Mesodermal cell (in vitro differentiated cells): ENCODE results near the gene RAB26.

Experiments
- H3K27ac ChIP-seq: 2 replicates; pipeline ENCODE4 v1.7.0; 2013; ENCODE audit warnings: mild to moderate bottlenecking, low read depth, low read length, moderate library complexity; ENCODE audit not compliant: severe bottlenecking
- H3K36me3 ChIP-seq: 2 replicates; pipeline ENCODE4 v1.7.1; 2013; ENCODE audit warnings: mild to moderate bottlenecking, low read length, moderate library complexity; ENCODE audit not compliant: control insufficient read depth, insufficient read depth
- H3K4me1 ChIP-seq: one replicate; pipeline ENCODE4 v1.7.1; 2013; ENCODE audit warnings: mild to moderate bottlenecking, low read length; ENCODE audit not compliant: insufficient read depth, control insufficient read depth, poor library complexity, severe bottlenecking
- H3K4me3 ChIP-seq: 2 replicates; pipeline ENCODE4 v1.7.0; 2013; ENCODE audit warnings: low read length, control low read depth, mild to moderate bottlenecking; ENCODE audit not compliant: insufficient read depth, poor library complexity, severe bottlenecking; ENCODE audit errors: extremely low read depth
- H3K9me3 ChIP-seq: 2 replicates; pipeline ENCODE4 v1.7.1; 2013; ENCODE audit warnings: mild to moderate bottlenecking, low read length, moderate library complexity; ENCODE audit not compliant: control insufficient read depth
- WGBS, 2 experiments: methylation state at CpG; one replicate each; pipeline ENCODE4 v1.1.5; 2013; ENCODE audit warnings: missing lambda C conversion rate in 2 of 2; ENCODE audit not compliant: insufficient coverage in 2 of 2; 5-methylcytosine and 5-hydroxymethylcytosine counted together

Gene RAB26

GRCh38 chr16:2181952-2182351 lies 33.5 kb downstream of the RAB26 start:
- Histone ChIP-seq H3K4me3 (no peak overlapping the region), H3K4me1 (no peaks in the 10 kb centered on the region), H3K9me3 (no peaks in the 10 kb centered on the region), H3K36me3 (peaks cover 15% of the 10 kb centered on the region), H3K27ac (no peak overlapping the region)
- WGBS, 2 experiments: 93 to 97% methylated on average over 20 of the region's 20 CpGs

- H3K4me3 ChIP-seq: no peak overlapping the region
- no peaks in the 10 kb centered on the region for H3K4me1 ChIP-seq
- no peak overlapping the region for H3K27ac ChIP-seq
- no peaks in the 10 kb centered on the region for H3K9me3 ChIP-seq
- WGBS, 2 experiments: 96 to 97% methylated on average over 25 to 30 of the region's 30 CpGs
- no peaks in the 10 kb centered on the region for H3K36me3 ChIP-seq
Measured at GRCh38 chr16:2183671-2184070, 35.2 kb downstream of the RAB26 start.

GRCh38 chr16:2184346-2184745 lies 35.9 kb downstream of the RAB26 start:
- Histone ChIP-seq H3K4me1 (no peaks in the 10 kb centered on the region), H3K36me3 (no peaks in the 10 kb centered on the region), H3K27ac (no peak overlapping the region), H3K9me3 (no peaks in the 10 kb centered on the region), H3K4me3 (no peak overlapping the region)
- 94 to 95% methylated on average over 15 to 16 of the region's 19 CpGs for WGBS, 2 experiments

- H3K4me3 ChIP-seq: no peak overlapping the region
- no peaks in the 10 kb centered on the region for H3K4me1 ChIP-seq
- 93 to 95% methylated on average over 20 of the region's 20 CpGs for WGBS, 2 experiments
- no peaks in the 10 kb centered on the region for H3K9me3 ChIP-seq
- H3K36me3 ChIP-seq: no peaks in the 10 kb centered on the region
- no peak overlapping the region for H3K27ac ChIP-seq
Measured at GRCh38 chr16:2184962-2185361, 36.5 kb downstream of the RAB26 start.

GRCh38 chr16:2186064-2186463 lies 37.6 kb downstream of the RAB26 start:
- Histone ChIP-seq H3K4me1 (no peaks in the 10 kb centered on the region), H3K9me3 (no peaks in the 10 kb centered on the region), H3K27ac (no peak overlapping the region), H3K36me3 (no peaks in the 10 kb centered on the region), H3K4me3 (no peak overlapping the region)
- 91 to 97% methylated on average over 12 to 13 of the region's 13 CpGs for WGBS, 2 experiments

- no peaks in the 10 kb centered on the region for H3K36me3 ChIP-seq
- WGBS, 2 experiments: 94 to 95% methylated on average over 15 to 19 of the region's 20 CpGs
- H3K27ac ChIP-seq: no peak overlapping the region
- no peak overlapping the region for H3K4me3 ChIP-seq
- H3K4me1 ChIP-seq: no peaks in the 10 kb centered on the region
- H3K9me3 ChIP-seq: no peaks in the 10 kb centered on the region
Measured at GRCh38 chr16:2186505-2186904, 38.1 kb downstream of the RAB26 start.

GRCh38 chr16:2187212-2187611 lies 38.8 kb downstream of the RAB26 start:
- Histone ChIP-seq H3K4me1 (no peaks in the 10 kb centered on the region), H3K9me3 (no peaks in the 10 kb centered on the region), H3K36me3 (no peaks in the 10 kb centered on the region), H3K4me3 (no peak overlapping the region), H3K27ac (no peak overlapping the region)
- WGBS, 2 experiments: 85 to 89% methylated on average over 16 to 17 of the region's 17 CpGs

GRCh38 chr16:2188395-2188794 lies 40.0 kb downstream of the RAB26 start:
- H3K9me3 ChIP-seq: no peaks in the 10 kb centered on the region
- 100% methylated on average over 6 to 7 of the region's 8 CpGs for WGBS, 2 experiments

GRCh38 chr16:2189252-2189893 lies 40.9 kb downstream of the RAB26 start:
- no peaks in the 10 kb centered on the region for H3K36me3 ChIP-seq
- no peaks in the 10 kb centered on the region for H3K4me1 ChIP-seq
- no peaks in the 10 kb centered on the region for H3K9me3 ChIP-seq
- WGBS, 2 experiments: 92% methylated on average over 13 to 23 of the region's 25 CpGs
- no peak overlapping the region for H3K27ac ChIP-seq
- H3K4me3 ChIP-seq: no peak overlapping the region

More at GRCh38 chr16:2188395-2188794, 40.0 kb downstream of the RAB26 start:
- no peaks in the 10 kb centered on the region for H3K36me3 ChIP-seq
- H3K27ac ChIP-seq: no peak overlapping the region
- H3K4me1 ChIP-seq: no peaks in the 10 kb centered on the region
- no peak overlapping the region for H3K4me3 ChIP-seq

GRCh38 chr16:2190002-2190658 lies 41.7 kb downstream of the RAB26 start:
- peaks cover 1% of the 10 kb centered on the region for H3K4me1 ChIP-seq
- H3K9me3 ChIP-seq: no peaks in the 10 kb centered on the region
- H3K27ac ChIP-seq: no peak overlapping the region
- H3K36me3 ChIP-seq: no peaks in the 10 kb centered on the region
- WGBS, 2 experiments: 88 to 93% methylated on average over 17 to 19 of the region's 24 CpGs
- H3K4me3 ChIP-seq: no peak overlapping the region
